ENCODE measurements around the gene SUPT20H.

- TF ChIP-seq EZH2 (IDR thresholded peaks at IDR 0.05) (no peak), CTCF (IDR thresholded peaks at IDR 0.05 in 2 of 3, conservative IDR thresholded peaks at IDR 0.05 in 1 of 3; ENCODE audit: borderline replicate concordance in 1 of 3, insufficient read depth in 1 of 3, low read depth in 2 of 3, low read length in 2 of 3) (no peak), POLR2A (IDR thresholded peaks at IDR 0.05; ENCODE audit: borderline replicate concordance, extremely low read depth, insufficient read depth, insufficient read length) (no peak), REST (IDR thresholded peaks at IDR 0.05; ENCODE audit: low read depth) (no peak), SRF (IDR thresholded peaks at IDR 0.05; ENCODE audit: low read depth) (no peak), CBX3 (IDR thresholded peaks at IDR 0.05; ENCODE audit: low read depth) (no peak), ZFX (IDR thresholded peaks at IDR 0.05) (no peak), EGR1 (IDR thresholded peaks at IDR 0.05; ENCODE audit: low read depth) (no peak), POLR2AphosphoS5 (IDR thresholded peaks at IDR 0.05; ENCODE audit: low read depth, low read length) (no peak), FOSL1 (IDR thresholded peaks at IDR 0.05; ENCODE audit: low read depth) (no peak), MAX (IDR thresholded peaks at IDR 0.05) (no peak), RAD21 (IDR thresholded peaks at IDR 0.05; ENCODE audit: low read depth) (no peak), YY1 (IDR thresholded peaks at IDR 0.05; ENCODE audit: extremely low read depth, insufficient replicate concordance, low read depth, low read length) (no peak), TCF7L2 (IDR thresholded peaks at IDR 0.05; ENCODE audit: borderline replicate concordance, extremely low read depth, insufficient read depth, insufficient read length) (no peak)
Observed at GRCh38 chr13:37027639-37028038, 31.8 kb downstream of the SUPT20H start.
